DMS53 treated with DMSO at 0.1 percent for 48 hours (cell line): ENCODE measurements around the gene IPCEF1.

Experiments
- DNase-seq: peaks from one replicate; lab custom pipeline; 2025; ENCODE audit not compliant: unreplicated experiment; lab: John Stamatoyannopoulos, UW

IPCEF1 gene

DNA sequence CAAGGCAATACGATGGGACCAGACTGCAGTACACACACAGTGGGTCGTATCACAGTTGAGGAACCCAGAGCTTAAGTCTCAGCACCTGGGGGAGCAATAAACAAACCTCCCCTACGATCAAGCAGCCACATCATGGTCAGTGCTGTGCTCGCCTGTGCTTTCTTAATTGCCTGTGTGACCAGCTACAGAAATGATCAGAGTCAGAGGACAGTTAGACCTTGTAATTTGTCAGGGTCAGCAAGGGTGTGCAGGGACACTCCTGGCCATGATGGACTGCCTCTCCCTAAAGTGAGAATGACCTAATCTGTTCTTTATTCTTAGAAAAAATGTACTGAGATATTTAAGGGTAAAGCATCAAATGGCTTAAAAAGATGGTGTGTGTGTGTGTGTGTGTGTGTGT, 239.1 kb downstream of the IPCEF1 start:
- DNase-seq, result no peak

DNA sequence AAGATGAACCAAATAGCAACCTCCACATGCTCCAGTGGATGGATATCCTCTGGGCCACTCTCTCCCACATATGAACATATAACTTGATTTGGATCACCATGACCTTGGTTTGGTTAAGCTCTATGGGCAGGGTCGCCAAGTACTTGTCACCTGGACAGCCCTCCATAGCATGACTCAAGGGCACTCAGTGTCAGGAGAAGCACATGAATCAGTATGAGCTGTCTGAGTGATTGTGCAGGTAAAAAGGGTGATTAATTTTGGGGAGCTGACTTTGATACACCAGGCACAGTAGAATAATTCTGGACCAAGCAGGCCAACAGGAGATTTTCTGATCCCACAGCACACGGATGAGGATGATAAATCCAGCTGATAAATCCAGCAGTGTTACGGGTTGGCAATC, 243.2 kb downstream of the IPCEF1 start:
- no peak for DNase-seq

DNA sequence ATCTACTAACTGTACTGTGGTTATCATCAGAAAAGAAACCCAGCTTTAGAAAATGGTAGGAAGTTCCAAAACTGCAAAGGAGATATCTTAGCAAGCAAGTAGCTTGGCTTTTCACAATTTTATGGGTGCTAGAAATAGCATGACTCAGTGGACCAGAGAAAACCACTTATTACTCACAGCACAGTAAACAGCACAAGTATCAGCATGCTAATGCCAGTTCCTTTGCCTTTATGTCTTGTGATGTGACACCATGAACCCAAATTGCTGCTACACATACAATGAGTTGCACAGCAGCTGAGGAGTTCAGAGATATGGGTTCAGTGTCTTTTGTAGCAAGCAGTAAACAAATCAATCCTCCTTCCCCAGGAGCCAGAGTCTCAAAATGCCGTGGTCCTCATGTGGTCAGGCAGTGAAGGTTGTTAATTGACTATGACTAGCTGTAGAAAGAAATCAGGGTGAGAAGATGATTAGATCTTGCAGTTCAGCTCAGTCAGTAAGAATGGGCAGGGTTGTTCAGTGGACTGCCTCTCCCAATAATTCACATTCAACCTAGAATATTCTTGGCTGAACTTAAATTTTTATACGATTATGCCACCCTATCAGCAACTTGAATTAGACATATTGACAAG, 244.3 kb downstream of the IPCEF1 start:
- no peak for DNase-seq

DNA sequence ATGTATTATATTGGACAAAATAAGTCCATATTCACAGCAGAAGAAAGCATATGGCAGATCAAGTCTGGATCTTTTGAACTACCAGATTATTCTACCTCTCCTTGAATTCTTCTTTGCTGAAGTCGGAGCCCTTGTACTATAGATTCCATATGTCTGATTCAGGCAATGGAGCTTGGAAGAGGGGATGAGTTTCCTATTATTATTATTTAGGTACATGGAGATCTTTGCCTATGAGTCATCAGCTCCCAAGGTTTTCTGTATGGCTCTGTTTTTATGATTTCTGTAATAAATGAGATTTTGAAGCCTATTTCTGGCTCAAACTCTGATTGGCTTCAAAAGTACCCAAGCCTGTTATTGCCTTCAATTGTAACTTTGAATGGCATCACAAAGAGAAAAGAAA, 245.6 kb downstream of the IPCEF1 start:
- no peak for DNase-seq

DNA sequence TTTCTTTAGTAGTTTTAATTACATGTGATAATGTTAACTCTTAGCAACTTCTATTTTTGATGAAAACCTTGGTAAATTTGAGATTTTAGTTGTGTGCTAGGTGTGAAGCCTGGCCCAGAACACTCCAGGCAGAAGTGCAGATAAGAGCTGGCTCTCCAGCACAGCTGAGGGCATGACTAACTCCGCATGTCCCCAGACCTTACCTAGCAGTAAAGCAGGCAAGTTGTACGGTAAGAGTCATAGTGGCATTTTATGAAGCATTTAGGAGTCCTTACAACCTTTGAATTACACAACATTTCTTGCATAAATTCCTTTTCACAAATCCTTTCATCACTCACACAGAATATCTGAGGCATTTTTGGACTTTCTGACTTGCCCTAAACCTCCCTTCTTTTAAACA, 250.4 kb downstream of the IPCEF1 start:
- DNase-seq, result no peak
